ENCODE results near the gene CSKMT.

DNA sequence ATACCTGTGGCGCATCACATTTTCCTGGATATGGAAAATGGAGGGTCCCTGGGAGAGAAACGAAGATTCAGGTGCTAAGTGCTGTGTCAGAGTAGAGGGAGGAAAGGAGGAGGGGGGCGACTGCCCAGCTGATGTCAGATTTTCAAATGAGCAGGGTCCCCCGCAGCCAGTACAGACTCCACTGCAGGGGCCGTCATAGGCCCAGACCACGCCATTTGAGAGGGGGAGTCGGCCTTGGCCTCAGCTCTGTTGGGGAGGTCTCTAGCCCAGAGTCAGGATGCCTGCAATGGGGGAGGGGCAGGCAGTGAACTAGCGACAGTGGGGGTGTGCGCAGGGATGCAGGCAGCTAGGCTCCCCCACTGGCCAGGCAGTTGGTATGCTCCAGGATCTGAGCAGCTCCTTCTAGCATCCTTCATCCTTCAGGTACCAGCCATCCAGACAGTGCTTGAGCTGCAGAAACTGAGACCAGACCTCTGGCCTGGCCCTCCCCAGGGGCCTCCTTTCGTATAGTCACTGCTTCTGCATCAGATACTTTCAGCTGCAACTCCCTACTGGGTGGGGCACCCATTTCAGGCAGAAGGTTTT lies 42.3 kb downstream of the CSKMT start, which contains the start of the genes BSCL2 and GNG3:
- TF ChIP-seq, protein P1, sequence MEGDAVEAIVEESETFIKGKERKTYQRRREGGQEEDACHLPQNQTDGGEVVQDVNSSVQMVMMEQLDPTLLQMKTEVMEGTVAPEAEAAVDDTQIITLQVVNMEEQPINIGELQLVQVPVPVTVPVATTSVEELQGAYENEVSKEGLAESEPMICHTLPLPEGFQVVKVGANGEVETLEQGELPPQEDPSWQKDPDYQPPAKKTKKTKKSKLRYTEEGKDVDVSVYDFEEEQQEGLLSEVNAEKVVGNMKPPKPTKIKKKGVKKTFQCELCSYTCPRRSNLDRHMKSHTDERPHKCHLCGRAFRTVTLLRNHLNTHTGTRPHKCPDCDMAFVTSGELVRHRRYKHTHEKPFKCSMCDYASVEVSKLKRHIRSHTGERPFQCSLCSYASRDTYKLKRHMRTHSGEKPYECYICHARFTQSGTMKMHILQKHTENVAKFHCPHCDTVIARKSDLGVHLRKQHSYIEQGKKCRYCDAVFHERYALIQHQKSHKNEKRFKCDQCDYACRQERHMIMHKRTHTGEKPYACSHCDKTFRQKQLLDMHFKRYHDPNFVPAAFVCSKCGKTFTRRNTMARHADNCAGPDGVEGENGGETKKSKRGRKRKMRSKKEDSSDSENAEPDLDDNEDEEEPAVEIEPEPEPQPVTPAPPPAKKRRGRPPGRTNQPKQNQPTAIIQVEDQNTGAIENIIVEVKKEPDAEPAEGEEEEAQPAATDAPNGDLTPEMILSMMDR (IDR thresholded peaks at IDR 0.05): no peak
- TF ChIP-seq POLR2A (IDR thresholded peaks at IDR 0.05): no peak

Data from right lobe of liver (tissue), 4 donors.